Thyroid gland (tissue), 4 donors: Measurements from ENCODE around the gene CKLF.

Source experiments
- POLR2A ChIP-seq, 2 donors: fragments of 450-650 bp; IDR thresholded peaks; one replicate each; pipeline ENCODE4 v1.6.1; 2017; ENCODE audit warnings: antibody characterized with exemption in 2 of 2, mild to moderate bottlenecking in 2 of 2, moderate library complexity in 1 of 2
- TF ChIP-seq, protein P1 (sequence below), 6 experiments: fragments of 200-600 bp in 3 of 6; fragments of 450-650 bp in 3 of 6; sonication (generic) in 3 of 6; IDR thresholded peaks; one replicate each; pipeline ENCODE4 v1.5.1; 2016 to 2019; ENCODE audit warnings: antibody characterized with exemption in 6 of 6, mild to moderate bottlenecking in 2 of 6, inconsistent platforms in 1 of 6, moderate library complexity in 1 of 6

DNA sequence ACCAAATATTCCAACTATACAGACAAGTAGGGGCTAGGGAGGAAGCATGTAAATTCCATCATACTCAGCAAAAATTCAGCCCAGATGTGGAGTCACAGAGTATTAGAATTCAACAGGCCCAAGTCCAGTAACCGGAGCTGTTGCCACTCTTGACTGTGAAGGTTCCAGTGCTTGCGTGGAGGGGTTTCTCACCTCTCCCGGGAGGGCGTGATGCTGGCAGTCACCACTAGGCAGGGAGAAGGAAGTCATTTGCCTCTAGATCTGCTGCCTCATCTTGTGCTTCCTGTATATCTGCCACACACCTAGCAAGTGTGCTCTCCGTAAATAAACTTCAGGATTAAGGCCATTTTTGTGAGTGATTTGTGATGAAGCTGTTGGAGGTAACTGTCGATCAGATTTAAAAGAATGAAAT, 1.0 kb upstream of the CKLF start:
- TF ChIP-seq, protein P1, sequence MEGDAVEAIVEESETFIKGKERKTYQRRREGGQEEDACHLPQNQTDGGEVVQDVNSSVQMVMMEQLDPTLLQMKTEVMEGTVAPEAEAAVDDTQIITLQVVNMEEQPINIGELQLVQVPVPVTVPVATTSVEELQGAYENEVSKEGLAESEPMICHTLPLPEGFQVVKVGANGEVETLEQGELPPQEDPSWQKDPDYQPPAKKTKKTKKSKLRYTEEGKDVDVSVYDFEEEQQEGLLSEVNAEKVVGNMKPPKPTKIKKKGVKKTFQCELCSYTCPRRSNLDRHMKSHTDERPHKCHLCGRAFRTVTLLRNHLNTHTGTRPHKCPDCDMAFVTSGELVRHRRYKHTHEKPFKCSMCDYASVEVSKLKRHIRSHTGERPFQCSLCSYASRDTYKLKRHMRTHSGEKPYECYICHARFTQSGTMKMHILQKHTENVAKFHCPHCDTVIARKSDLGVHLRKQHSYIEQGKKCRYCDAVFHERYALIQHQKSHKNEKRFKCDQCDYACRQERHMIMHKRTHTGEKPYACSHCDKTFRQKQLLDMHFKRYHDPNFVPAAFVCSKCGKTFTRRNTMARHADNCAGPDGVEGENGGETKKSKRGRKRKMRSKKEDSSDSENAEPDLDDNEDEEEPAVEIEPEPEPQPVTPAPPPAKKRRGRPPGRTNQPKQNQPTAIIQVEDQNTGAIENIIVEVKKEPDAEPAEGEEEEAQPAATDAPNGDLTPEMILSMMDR (IDR thresholded peaks at IDR 0.05): peak in 1 of 6 experiments; percentile 6
- TF ChIP-seq POLR2A (IDR thresholded peaks at IDR 0.05): no peak
